Measurements from ENCODE around the gene PTOV1. TPM values are rescaled to one million over a fixed set of nuclear protein-coding genes. Genes with fewer than 3 reads are reported as not detected.

PTOV1 gene
- total and polyA plus RNA-seq, 2 of the 13 experiments (the other 11 are each of a cell fraction or from before 2014, with no cell fraction given): 63.5 to 68.5 TPM

- ChIA-PET CTCF (ENCODE audit: low intra/inter-chr PET ratio, low total read pairs) (no interaction called here), POLR2A (interaction anchor here (1.4 kb wide), 1 partner anchor 21 kb away, joined by 5 read pairs; no protein-coding TSS in a partner anchor)
- peaks cover 13% of the 10 kb centered on the region for H3K79me2 ChIP-seq (ENCODE audit: insufficient read depth, low read length)
- in situ Hi-C loops (cut with HindIII; ENCODE audit: extremely low pct_ligation_motif_present, low pct_unique_long_range_greater_than_20kb) (no loop called here), intact Hi-C loops (cut with micrococcal nuclease; ENCODE audit: unreplicated experiment) (no loop called here)
- no peak overlapping the region for H3K4me3 ChIP-seq (replicated peaks in 1 of 3; ENCODE audit: insufficient read depth in 1 of 3, low read depth in 2 of 3, low read length in 3 of 3)
- H3K27ac ChIP-seq (ENCODE audit: extremely low read length, insufficient read depth, low read length): no peak overlapping the region
- WGBS (ENCODE audit: low lambda C conversion rate): 89% methylated on average over 10 of the region's 10 CpGs
- H3K27me3 ChIP-seq (ENCODE audit: control insufficient read depth in 1 of 2, insufficient read depth in 2 of 2, low read length in 2 of 2): no peaks in the 10 kb centered on the region; a peak in 1 of 5 replicates
- FAIRE-seq: no peak
- H3K4me2 ChIP-seq (ENCODE audit: low read depth, low read length): no peak overlapping the region
- peaks cover 32% of the 10 kb centered on the region for H3K4me1 ChIP-seq (ENCODE audit: insufficient read depth, low read length)
- no peak for DNase-seq (ENCODE audit: low spot score)
- no peak overlapping the region for H2AFZ ChIP-seq (ENCODE audit: low read length)
- BruUV-seq (replicated peaks): no TSS peak
- H3K9me3 ChIP-seq (ENCODE audit: low read length): no peaks in the 10 kb centered on the region
- no peak for ATAC-seq
- H3K9ac ChIP-seq (ENCODE audit: insufficient read depth, low read depth, low read length): no peak overlapping the region
- peaks cover 12% of the 10 kb centered on the region for H4K20me1 ChIP-seq (ENCODE audit: insufficient read depth, low read length)
- no peaks in the 10 kb centered on the region for H3K36me3 ChIP-seq (replicated peaks in 1 of 2; ENCODE audit: control insufficient read depth in 1 of 2, insufficient read depth in 2 of 2, low read length in 2 of 2)
- TF ChIP-seq TBX3 (IDR thresholded peaks at IDR 0.05; ENCODE audit: borderline replicate concordance) (no peak), USF2 (IDR thresholded peaks at IDR 0.05; ENCODE audit: low read depth, low read length) (peak; percentile 38; the same call in 1 of the 2 replicates), USF2 (CRISPR knock-in tag; IDR thresholded peaks at IDR 0.05; ENCODE audit: borderline replicate concordance) (no peak), ZXDC (CRISPR knock-in tag; IDR thresholded peaks at IDR 0.05) (no peak), ZGPAT (CRISPR knock-in tag; IDR thresholded peaks at IDR 0.05) (no peak), ZNF431 (CRISPR knock-in tag; IDR thresholded peaks at IDR 0.05; ENCODE audit: borderline replicate concordance, low read depth) (no peak), FOXO1 (CRISPR knock-in tag; IDR thresholded peaks at IDR 0.05) (no peak)
These were observed 2.9 kb upstream of the PTOV1 start for GRCh38 chr19:49847731-49848696.

Measured in HepG2 (cell line).